Sigmoid colon (tissue), 4 donors: ENCODE results near the gene MRTFA.

Experiments
- CTCF ChIP-seq, 4 experiments: fragments of 450-650 bp in 3 of 4; fragments of 200-600 bp in 1 of 4; IDR thresholded peaks; one replicate each; pipeline ENCODE4 v1.5.1; 2016 to 2019; ENCODE audit warnings: antibody characterized with exemption in 4 of 4, mild to moderate bottlenecking in 3 of 4, moderate library complexity in 2 of 4
- EP300 ChIP-seq, 4 donors: sonication (generic); formaldehyde crosslinking; IDR thresholded peaks; one replicate each; pipeline ENCODE4 v1.6.1; 2017; ENCODE audit warnings: antibody characterized with exemption in 4 of 4
- POLR2A ChIP-seq, 2 donors: fragments of 450-650 bp; IDR thresholded peaks; one replicate each; pipeline ENCODE4 v1.6.1; 2016; ENCODE audit warnings: antibody characterized with exemption in 2 of 2, mild to moderate bottlenecking in 2 of 2, moderate library complexity in 2 of 2
- POLR2AphosphoS5 ChIP-seq, 4 donors: sonication (generic); formaldehyde crosslinking; IDR thresholded peaks; one replicate each; pipeline ENCODE4 v1.6.1; 2017; ENCODE audit warnings: antibody characterized with exemption in 4 of 4

GRCh38 chr22:40676644-40677043 lies 40.1 kb upstream of the MRTFA start:
- no peak for TF ChIP-seq CTCF (IDR thresholded peaks at IDR 0.05)
- TF ChIP-seq EP300 (IDR thresholded peaks at IDR 0.05), result no peak
- no peak for TF ChIP-seq POLR2AphosphoS5 (IDR thresholded peaks at IDR 0.05)
- TF ChIP-seq POLR2A (IDR thresholded peaks at IDR 0.05), result no peak
